Spleen (tissue), 11 donors: ENCODE measurements around the gene TMEM50B. TPM values are rescaled to one million over a fixed set of nuclear protein-coding genes. Genes with fewer than 3 reads are reported as not detected.
"Not testable (repeated sequence)": the region's sequence is repeated elsewhere in the genome, so short reads cannot be mapped to it uniquely, and the experiment has no call there.

Experiments
- DNase-seq: peaks from one replicate; pipeline ENCODE4 v3.0.0-alpha.2; 2020
- H3K27ac ChIP-seq, 8 donors: fragments of 200-600 bp; sonication (generic) in 7 of 8; 1 replicate in 4 of 8; 2 replicates in 4 of 8; pipeline versions ENCODE4 v1.5.0 to v1.8.0; 2016 to 2021; ENCODE audit warnings: inconsistent platforms in 4 of 8, mild to moderate bottlenecking in 4 of 8, moderate library complexity in 1 of 8
- H3K27me3 ChIP-seq, 7 donors: fragments of 200-600 bp; sonication (generic) in 6 of 7; replicated peaks in 1 of 7; 1 replicate in 4 of 7; 2 replicates in 3 of 7; pipeline versions ENCODE4 v1.5.0 to v1.8.0; 2016 to 2021; ENCODE audit warnings: inconsistent platforms in 3 of 7, mild to moderate bottlenecking in 1 of 7
- H3K36me3 ChIP-seq, 6 donors: fragments of 200-600 bp; sonication (generic) in 5 of 6; 1 replicate in 4 of 6; 2 replicates in 2 of 6; pipeline versions ENCODE4 v1.5.0 to v1.8.0; 2016 to 2021; ENCODE audit warnings: inconsistent platforms in 2 of 6
- H3K4me1 ChIP-seq, 6 donors: fragments of 200-600 bp; sonication (generic) in 5 of 6; 1 replicate in 3 of 6; 2 replicates in 3 of 6; pipeline versions ENCODE4 v1.5.0 to v1.8.0; 2016 to 2021; ENCODE audit warnings: inconsistent platforms in 3 of 6
- H3K4me3 ChIP-seq, 8 donors: fragments of 200-600 bp; sonication (generic) in 7 of 8; 1 replicate in 4 of 8; 2 replicates in 4 of 8; pipeline versions ENCODE4 v1.5.0 to v1.8.0; 2016 to 2021; ENCODE audit warnings: inconsistent platforms in 4 of 8, mild to moderate bottlenecking in 4 of 8, moderate library complexity in 2 of 8
- H3K9me3 ChIP-seq, 8 donors: fragments of 200-600 bp; sonication (generic) in 7 of 8; 1 replicate in 4 of 8; 2 replicates in 4 of 8; pipeline versions ENCODE4 v1.5.0 to v1.8.0; 2016 to 2021; ENCODE audit warnings: inconsistent platforms in 4 of 8
- POLR2A ChIP-seq, 3 donors: fragments of 450-650 bp; IDR thresholded peaks; one replicate each; pipeline ENCODE4 v1.5.1; 2017; ENCODE audit warnings: antibody characterized with exemption in 3 of 3, mild to moderate bottlenecking in 1 of 3
- POLR2AphosphoS5 ChIP-seq, 3 donors: sonication (generic); formaldehyde crosslinking; IDR thresholded peaks; one replicate each; pipeline ENCODE4 v1.5.1; 2017; ENCODE audit warnings: antibody characterized with exemption in 3 of 3
- WGBS, 5 donors: extraction: QIAGEN DNeasy Blood & Tissue Kit in 3 of 5; methylation state at CpG; one replicate each; pipeline versions ENCODE4 v1.1.5 to v1.1.7; 2013 to 2018; 5-methylcytosine and 5-hydroxymethylcytosine counted together
- intact Hi-C: fragments of 100-400 bp; cut with DNase I; formaldehyde crosslinking; loops from one replicate; pipeline ENCODE4 v1.15.0; 2023; ENCODE audit warnings: low total_unique reads
- polyA plus RNA-seq, 3 donors: library from polyadenylated mRNA; stranded (reverse); fragments of 200-250 nt; gene quantifications; one replicate each; pipeline ENCODE4 v1.2.1, GENCODE V29; 2013
- total RNA-seq, 7 donors: library from RNA; depleted of rRNA in 3 of 7; stranded (reverse); fragments of >200 nt in 3 of 7; fragmentation: NEBNext Ultra II Directional in 4 of 7; extraction: Animal tissue kit (Norgen Biotek cat#: 25700) in 4 of 7; gene quantifications; one replicate each; pipeline versions ENCODE4 v1.1.0 to v1.2.1, GENCODE V29; 2016 to 2021
- TF ChIP-seq, protein P1 (sequence below), 11 experiments: fragments of 200-600 bp in 7 of 11; fragments of 450-650 bp in 4 of 11; sonication (generic) in 4 of 11; IDR thresholded peaks in 8 of 11; conservative IDR thresholded peaks in 3 of 11; 1 replicate in 7 of 11; 2 replicates in 4 of 11; pipeline versions ENCODE4 v1.4.0 to v1.8.0; 2016 to 2021; ENCODE audit warnings: antibody characterized with exemption in 11 of 11, inconsistent platforms in 4 of 11, mild to moderate bottlenecking in 1 of 11
- donor health status: healthy with polysubstance abuse.
- donor health status: DM: no; HTN: no; CAD: no; lungs with moderate emphysema.
- donor health status: DM: no; HTN: no; CAD: no.
- donor health status: Bipolar disorder and iron deficiency.
- donor health status: healthy.
- donor health status: DM: no; HTN: no; CAD: no.
- donor health status: DM: yes; HTN: yes; CAD: no.

The TMEM50B gene
- total and polyA plus RNA-seq, 10 donors: 30.7 to 78.5 (median 43.3) TPM

DNA sequence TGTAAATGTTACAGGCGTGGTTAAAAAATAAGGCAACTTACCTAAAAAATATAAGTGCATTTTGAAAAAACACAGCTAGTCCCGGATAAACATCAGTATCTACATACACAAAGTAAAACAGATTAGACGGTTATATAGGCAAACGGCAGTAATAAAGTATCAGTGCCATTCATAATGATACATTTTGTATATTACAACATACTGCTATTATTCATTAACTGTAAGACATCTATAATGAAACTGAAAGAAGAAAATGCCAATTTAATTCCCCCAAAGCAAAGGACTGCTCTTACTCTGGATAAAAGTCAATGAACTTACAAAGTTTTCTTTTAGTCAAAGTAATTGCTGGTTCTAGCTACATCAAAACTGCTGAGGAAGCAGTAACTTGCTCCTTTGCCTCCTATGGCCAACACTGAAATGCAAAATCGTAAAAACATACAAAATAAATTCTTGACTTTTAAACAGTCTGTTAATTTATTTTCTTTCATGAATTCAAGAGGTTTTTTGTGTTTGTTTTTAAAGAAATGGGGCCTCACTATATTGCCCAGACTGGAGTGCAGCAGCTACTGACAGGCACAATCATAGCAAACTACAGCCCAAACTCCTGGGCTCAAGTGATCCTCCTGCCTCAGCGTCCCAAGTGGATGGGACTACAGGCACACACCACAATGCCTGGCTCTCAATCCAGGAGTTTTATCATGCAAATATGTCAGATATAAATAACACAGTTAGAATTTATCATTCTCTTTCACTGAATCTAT is 23.9 kb downstream of the TMEM50B start:
- Histone ChIP-seq H3K27me3 (no peaks in the 10 kb centered on the region), H3K9me3 (no peaks in the 10 kb centered on the region), H3K4me3 (no peak overlapping the region), H3K27ac (peak overlapping the region in 1 of 8 donors; percentile 2), H3K4me1 (no peaks in the 10 kb centered on the region), H3K36me3 (peaks cover 0 to 100% (median 36%) of the 10 kb centered on the region in 6 donors)
- WGBS, 5 donors: 84 to 90% (median 87%) methylated on average over 6 of the region's 6 CpGs
- intact Hi-C loops: no loop called here
- no peak for DNase-seq
- no peak for TF ChIP-seq POLR2AphosphoS5 (IDR thresholded peaks at IDR 0.05)

DNA sequence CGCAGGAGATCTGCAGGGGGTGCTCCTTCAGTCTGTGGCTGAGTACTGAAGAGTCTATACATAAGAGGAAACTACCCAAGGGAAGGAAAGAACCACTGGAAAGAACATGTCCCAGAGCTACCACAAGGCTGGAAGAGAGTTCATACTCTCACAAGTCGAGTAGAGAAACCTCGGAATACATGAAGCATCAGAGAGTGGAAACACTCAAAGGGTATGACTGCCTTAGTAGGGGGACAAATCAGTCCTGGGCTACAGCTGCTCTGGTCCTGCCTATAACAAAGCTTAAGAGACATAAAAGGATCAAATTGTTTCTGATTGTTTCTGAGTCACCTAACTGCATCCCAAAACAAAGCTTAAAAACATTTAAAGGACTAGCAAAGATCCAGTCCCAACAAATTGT is 27.4 kb downstream of the TMEM50B start:
- TF ChIP-seq, protein P1, sequence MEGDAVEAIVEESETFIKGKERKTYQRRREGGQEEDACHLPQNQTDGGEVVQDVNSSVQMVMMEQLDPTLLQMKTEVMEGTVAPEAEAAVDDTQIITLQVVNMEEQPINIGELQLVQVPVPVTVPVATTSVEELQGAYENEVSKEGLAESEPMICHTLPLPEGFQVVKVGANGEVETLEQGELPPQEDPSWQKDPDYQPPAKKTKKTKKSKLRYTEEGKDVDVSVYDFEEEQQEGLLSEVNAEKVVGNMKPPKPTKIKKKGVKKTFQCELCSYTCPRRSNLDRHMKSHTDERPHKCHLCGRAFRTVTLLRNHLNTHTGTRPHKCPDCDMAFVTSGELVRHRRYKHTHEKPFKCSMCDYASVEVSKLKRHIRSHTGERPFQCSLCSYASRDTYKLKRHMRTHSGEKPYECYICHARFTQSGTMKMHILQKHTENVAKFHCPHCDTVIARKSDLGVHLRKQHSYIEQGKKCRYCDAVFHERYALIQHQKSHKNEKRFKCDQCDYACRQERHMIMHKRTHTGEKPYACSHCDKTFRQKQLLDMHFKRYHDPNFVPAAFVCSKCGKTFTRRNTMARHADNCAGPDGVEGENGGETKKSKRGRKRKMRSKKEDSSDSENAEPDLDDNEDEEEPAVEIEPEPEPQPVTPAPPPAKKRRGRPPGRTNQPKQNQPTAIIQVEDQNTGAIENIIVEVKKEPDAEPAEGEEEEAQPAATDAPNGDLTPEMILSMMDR (IDR thresholded peaks at IDR 0.05 in 8 of 11, conservative IDR thresholded peaks at IDR 0.05 in 3 of 11): no peak
- TF ChIP-seq POLR2A (IDR thresholded peaks at IDR 0.05) (no peak), POLR2AphosphoS5 (IDR thresholded peaks at IDR 0.05) (no peak)
- Histone ChIP-seq H3K4me1 (no peaks in the 10 kb centered on the region), H3K9me3 (no peaks in the 10 kb centered on the region), H3K27ac (no peak overlapping the region), H3K36me3 (peaks cover 0 to 94% (median 20%) of the 10 kb centered on the region in 6 donors), H3K4me3 (no peak overlapping the region), H3K27me3 (no peaks in the 10 kb centered on the region)
- intact Hi-C loops: no loop called here
- 89 to 94% (median 91%) methylated on average over 3 of the region's 3 CpGs for WGBS, 5 donors
- no peak for DNase-seq

DNA sequence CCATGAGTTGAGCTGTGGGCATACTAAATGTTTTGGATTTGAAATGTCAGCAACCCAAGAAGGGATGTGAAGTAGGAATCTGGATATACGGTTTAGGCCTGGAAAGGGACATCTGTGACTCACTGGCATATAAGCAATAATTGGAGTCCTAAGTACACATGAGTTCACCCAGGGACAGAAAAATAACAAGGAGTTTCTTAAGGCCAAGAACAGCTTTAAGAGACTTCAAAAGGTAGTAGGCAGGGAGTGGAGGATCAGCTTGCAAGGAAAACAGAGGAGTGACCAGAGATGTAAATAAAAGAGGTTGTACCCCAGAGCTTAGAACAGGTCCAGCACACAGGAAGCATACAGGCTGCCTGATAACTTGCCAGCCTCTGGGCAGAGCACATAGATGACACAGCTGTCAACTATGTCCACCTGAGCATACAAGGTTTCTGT is 28.1 kb downstream of the TMEM50B start:
- DNase-seq: no peak
- intact Hi-C loops: no loop called here
- Histone ChIP-seq H3K9me3 (no peaks in the 10 kb centered on the region), H3K27me3 (no peaks in the 10 kb centered on the region), H3K36me3 (peaks cover 0 to 94% (median 16%) of the 10 kb centered on the region in 6 donors), H3K27ac (no peak overlapping the region), H3K4me1 (no peaks in the 10 kb centered on the region), H3K4me3 (no peak overlapping the region)
- 89 to 100% (median 94%) methylated on average over 1 of the region's 1 CpG for WGBS, 5 donors
- TF ChIP-seq, protein P1 (IDR thresholded peaks at IDR 0.05 in 8 of 11, conservative IDR thresholded peaks at IDR 0.05 in 3 of 11): no peak
- no peak for TF ChIP-seq POLR2AphosphoS5 (IDR thresholded peaks at IDR 0.05)
- no peak for TF ChIP-seq POLR2A (IDR thresholded peaks at IDR 0.05)

DNA sequence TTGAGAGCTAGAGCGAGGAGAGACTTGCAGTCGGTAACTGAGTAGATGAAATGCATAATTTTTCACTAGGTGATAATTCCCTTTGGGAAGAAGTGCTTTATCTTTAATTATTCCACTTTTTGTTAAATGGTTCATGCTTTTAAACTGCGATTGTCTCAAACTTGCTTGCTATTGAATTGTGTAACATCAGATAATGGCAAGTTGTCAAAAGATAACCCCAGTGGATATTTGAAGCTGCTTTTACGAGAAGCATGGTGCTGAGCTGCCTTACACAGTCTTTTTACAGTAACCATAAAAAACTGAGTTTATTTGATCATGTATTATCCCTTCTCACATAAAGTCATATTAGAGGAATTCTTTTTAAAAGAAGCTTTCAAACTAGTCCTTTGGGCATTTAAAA is 30.2 kb downstream of the TMEM50B start:
- TF ChIP-seq, protein P1 (IDR thresholded peaks at IDR 0.05 in 8 of 11, conservative IDR thresholded peaks at IDR 0.05 in 3 of 11): no peak
- no peak for TF ChIP-seq POLR2AphosphoS5 (IDR thresholded peaks at IDR 0.05)
- TF ChIP-seq POLR2A (IDR thresholded peaks at IDR 0.05): no peak
- no peak overlapping the region for H3K4me3 ChIP-seq
- H3K27ac ChIP-seq: no peak overlapping the region
- no peaks in the 10 kb centered on the region for H3K9me3 ChIP-seq
- H3K4me1 ChIP-seq: peaks cover 0 to 13% (median 8%) of the 10 kb centered on the region in 6 donors
- DNase-seq: no peak
- H3K27me3 ChIP-seq: no peaks in the 10 kb centered on the region
- 94 to 97% (median 95%) methylated on average over 4 of the region's 4 CpGs for WGBS, 5 donors
- H3K36me3 ChIP-seq: peaks cover 0 to 83% (median 9%) of the 10 kb centered on the region in 6 donors
- intact Hi-C loops: loop anchor here (10.0 kb wide), 1 partner anchor 615 kb away; no protein-coding TSS in a partner anchor

DNA sequence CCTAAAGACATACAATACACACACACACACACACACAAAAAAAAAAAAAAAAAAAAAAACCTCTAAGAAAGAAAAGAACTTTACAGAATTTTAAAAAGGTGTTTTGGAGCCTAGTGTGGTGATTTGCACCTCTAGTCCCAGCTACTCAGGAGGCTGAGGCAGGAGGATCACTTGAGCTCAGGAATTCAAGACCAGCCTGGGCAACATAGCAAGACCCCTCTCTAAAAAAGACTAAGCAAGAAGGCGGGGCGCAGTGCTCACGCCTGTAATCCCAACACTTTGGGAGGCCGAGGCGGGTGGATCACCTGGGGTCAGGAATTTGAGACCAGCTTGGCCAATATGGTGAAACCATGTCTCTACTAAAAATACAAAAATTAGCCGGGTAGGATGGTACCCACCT is 33.2 kb downstream of the TMEM50B start:
- not testable (repeated sequence) for DNase-seq, H3K27me3 ChIP-seq, H3K9me3 ChIP-seq, H3K4me3 ChIP-seq, H3K27ac ChIP-seq
- intact Hi-C loops: loop anchor here (10.0 kb wide), 1 partner anchor 612 kb away; no protein-coding TSS in a partner anchor
- H3K4me1 ChIP-seq: peaks cover 7 to 40% (median 21%) of the 10 kb centered on the region in 6 donors
- WGBS, 5 donors: 94 to 99% (median 97%) methylated on average over 6 of the region's 6 CpGs
- peaks cover 0 to 68% (median 0%) of the 10 kb centered on the region in 6 donors for H3K36me3 ChIP-seq
